HG03097 (cell line): ENCODE measurements around the gene CDHR3.
A peak's percentile ranks its signal among the peaks of the same experiment; 100 is the strongest.

Experiments
- ATAC-seq: cut with Tn5 transposase; IDR thresholded peaks from one replicate; pipeline ENCODE4 v1.9.1; 2021; ENCODE audit not compliant: unreplicated experiment, low FRiP score

CDHR3 gene

GRCh38 chr7:106045586-106045985, 82.5 kb downstream of the CDHR3 start:
- ATAC-seq: no peak

- no peak for ATAC-seq
Measured at GRCh38 chr7:106047184-106047583, 84.1 kb downstream of the CDHR3 start.

GRCh38 chr7:106047818-106048705, 85.0 kb downstream of the CDHR3 start:
- ATAC-seq: no peak

- no peak for ATAC-seq
Measured at GRCh38 chr7:106048706-106049020, 85.6 kb downstream of the CDHR3 start.

GRCh38 chr7:106049139-106049752, 86.2 kb downstream of the CDHR3 start:
- no peak for ATAC-seq

GRCh38 chr7:106050002-106050745, 87.1 kb downstream of the CDHR3 start:
- no peak for ATAC-seq

- no peak for ATAC-seq
Measured at GRCh38 chr7:106050746-106051117, 87.7 kb downstream of the CDHR3 start.

GRCh38 chr7:106052681-106053080, 89.6 kb downstream of the CDHR3 start:
- ATAC-seq: no peak

- no peak for ATAC-seq
Measured at GRCh38 chr7:106053109-106053508, 90.0 kb downstream of the CDHR3 start.

GRCh38 chr7:106054156-106054910, 91.3 kb downstream of the CDHR3 start:
- ATAC-seq: no peak

- ATAC-seq: no peak
Measured at GRCh38 chr7:106054971-106055532, 92.0 kb downstream of the CDHR3 start.

GRCh38 chr7:106056513-106057203, 93.6 kb downstream of the CDHR3 start:
- peak; percentile 47 for ATAC-seq

GRCh38 chr7:106057204-106057961, 94.3 kb downstream of the CDHR3 start:
- ATAC-seq: no peak

- peak; percentile 48 for ATAC-seq
Measured at GRCh38 chr7:106057962-106058927, 95.2 kb downstream of the CDHR3 start.

- no peak for ATAC-seq
Measured at GRCh38 chr7:106058928-106059324, 95.9 kb downstream of the CDHR3 start.

- no peak for ATAC-seq
Measured at GRCh38 chr7:106059556-106059955, 96.5 kb downstream of the CDHR3 start.

- ATAC-seq: no peak
Measured at GRCh38 chr7:106060394-106060920, 97.4 kb downstream of the CDHR3 start.
